Measurements from ENCODE around the gene EMC7. TPM values are rescaled to one million over a fixed set of nuclear protein-coding genes. Genes with fewer than 3 reads are reported as not detected.

Gene EMC7
- total and polyA plus RNA-seq, 2 of the 13 experiments (the other 11 are each of a cell fraction or from before 2014, with no cell fraction given) = 46.8 to 113 TPM

DNA sequence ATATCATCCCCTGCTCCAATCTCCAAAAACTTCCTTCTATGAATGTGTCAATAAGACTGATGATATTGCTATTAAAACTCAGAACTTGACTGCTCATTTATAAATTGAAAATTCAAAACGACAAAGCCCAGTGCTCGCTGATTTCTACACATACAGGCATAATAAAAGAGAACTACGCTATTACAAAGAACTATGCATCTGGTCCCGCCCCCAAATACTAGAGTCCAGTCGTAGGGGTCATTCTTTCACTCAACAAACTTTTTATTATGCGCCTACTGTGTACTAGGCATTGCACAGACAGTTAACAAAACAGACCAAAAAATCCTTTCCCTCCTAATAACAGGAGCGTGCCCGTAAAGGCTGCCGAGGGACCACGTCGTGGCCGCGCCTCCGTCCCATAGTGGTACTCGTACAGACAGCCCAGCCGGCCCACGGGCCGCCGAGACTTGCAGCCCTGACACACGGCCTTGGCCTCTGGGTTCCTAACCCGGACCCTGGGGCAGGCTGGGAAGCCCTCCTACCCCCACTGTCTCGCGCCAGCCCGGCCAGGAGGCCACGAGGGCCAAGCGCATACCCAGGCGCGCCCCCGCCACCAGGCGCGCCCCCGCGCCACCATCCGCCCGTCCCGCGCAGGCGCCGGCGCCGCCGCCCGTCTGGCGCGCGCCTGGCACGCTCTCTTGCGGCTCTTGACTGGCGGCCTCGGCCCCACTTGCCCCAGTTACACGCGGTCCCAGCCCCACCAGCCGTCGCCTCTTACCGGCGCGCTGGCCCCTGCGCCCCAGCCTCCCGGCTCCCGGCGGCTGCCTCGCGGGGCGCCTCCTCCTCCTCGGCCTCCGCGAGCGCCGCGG, 63.4 kb downstream of the EMC7 start (continued):
- TF ChIP-seq HDAC2 (CRISPR knock-in tag; IDR thresholded peaks at IDR 0.05) (peak; percentile 77; the same call in 1 of the 2 replicates), CHD2 (IDR thresholded peaks at IDR 0.05; ENCODE audit: low read depth, low read length) (no peak), HOXA5 (CRISPR knock-in tag; IDR thresholded peaks at IDR 0.05) (peak; percentile 58; the same call in 1 of the 2 replicates), ZSCAN25 (CRISPR knock-in tag; IDR thresholded peaks at IDR 0.05) (no peak), HNRNPH1 (optimal IDR thresholded peaks at IDR 0.05; ENCODE audit: low read depth, low read length) (no peak), GATAD2A (CRISPR knock-in tag; IDR thresholded peaks at IDR 0.05) (no peak), FOXJ3 (CRISPR knock-in tag; IDR thresholded peaks at IDR 0.05; ENCODE audit: borderline replicate concordance) (no peak), ESRRA (CRISPR knock-in tag; IDR thresholded peaks at IDR 0.05; ENCODE audit: low read depth) (peak; percentile 7; the same call in 1 of the 2 replicates), SIN3B (IDR thresholded peaks at IDR 0.05; ENCODE audit: low read length) (no peak), GFI1 (CRISPR knock-in tag; IDR thresholded peaks at IDR 0.05; ENCODE audit: borderline replicate concordance) (no peak), ZEB1 (IDR thresholded peaks at IDR 0.05; ENCODE audit: insufficient replicate concordance, low read depth) (no peak), FOXO1 (CRISPR knock-in tag; IDR thresholded peaks at IDR 0.05) (no peak), ZNF124 (CRISPR knock-in tag; IDR thresholded peaks at IDR 0.05) (no peak), ZNF616 (CRISPR knock-in tag; IDR thresholded peaks at IDR 0.05; ENCODE audit: low read depth) (0 out of 2 replicates have a peak, but pooled peaks have one; percentile 36), KDM6A (CRISPR knock-in tag; IDR thresholded peaks at IDR 0.05; ENCODE audit: low read depth) (no peak), MEF2D (CRISPR knock-in tag; IDR thresholded peaks at IDR 0.05) (no peak), PLRG1 (conservative IDR thresholded peaks at IDR 0.05) (no peak)
- TF ChIP-seq, protein P1, sequence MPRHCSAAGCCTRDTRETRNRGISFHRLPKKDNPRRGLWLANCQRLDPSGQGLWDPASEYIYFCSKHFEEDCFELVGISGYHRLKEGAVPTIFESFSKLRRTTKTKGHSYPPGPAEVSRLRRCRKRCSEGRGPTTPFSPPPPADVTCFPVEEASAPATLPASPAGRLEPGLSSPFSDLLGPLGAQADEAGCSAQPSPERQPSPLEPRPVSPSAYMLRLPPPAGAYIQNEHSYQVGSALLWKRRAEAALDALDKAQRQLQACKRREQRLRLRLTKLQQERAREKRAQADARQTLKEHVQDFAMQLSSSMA (CRISPR knock-in tag; IDR thresholded peaks at IDR 0.05) = no peak
- TF ChIP-seq, protein P2, sequence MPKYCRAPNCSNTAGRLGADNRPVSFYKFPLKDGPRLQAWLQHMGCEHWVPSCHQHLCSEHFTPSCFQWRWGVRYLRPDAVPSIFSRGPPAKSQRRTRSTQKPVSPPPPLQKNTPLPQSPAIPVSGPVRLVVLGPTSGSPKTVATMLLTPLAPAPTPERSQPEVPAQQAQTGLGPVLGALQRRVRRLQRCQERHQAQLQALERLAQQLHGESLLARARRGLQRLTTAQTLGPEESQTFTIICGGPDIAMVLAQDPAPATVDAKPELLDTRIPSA (CRISPR knock-in tag; IDR thresholded peaks at IDR 0.05; ENCODE audit: borderline replicate concordance) = no peak
- TF ChIP-seq, protein P3, sequence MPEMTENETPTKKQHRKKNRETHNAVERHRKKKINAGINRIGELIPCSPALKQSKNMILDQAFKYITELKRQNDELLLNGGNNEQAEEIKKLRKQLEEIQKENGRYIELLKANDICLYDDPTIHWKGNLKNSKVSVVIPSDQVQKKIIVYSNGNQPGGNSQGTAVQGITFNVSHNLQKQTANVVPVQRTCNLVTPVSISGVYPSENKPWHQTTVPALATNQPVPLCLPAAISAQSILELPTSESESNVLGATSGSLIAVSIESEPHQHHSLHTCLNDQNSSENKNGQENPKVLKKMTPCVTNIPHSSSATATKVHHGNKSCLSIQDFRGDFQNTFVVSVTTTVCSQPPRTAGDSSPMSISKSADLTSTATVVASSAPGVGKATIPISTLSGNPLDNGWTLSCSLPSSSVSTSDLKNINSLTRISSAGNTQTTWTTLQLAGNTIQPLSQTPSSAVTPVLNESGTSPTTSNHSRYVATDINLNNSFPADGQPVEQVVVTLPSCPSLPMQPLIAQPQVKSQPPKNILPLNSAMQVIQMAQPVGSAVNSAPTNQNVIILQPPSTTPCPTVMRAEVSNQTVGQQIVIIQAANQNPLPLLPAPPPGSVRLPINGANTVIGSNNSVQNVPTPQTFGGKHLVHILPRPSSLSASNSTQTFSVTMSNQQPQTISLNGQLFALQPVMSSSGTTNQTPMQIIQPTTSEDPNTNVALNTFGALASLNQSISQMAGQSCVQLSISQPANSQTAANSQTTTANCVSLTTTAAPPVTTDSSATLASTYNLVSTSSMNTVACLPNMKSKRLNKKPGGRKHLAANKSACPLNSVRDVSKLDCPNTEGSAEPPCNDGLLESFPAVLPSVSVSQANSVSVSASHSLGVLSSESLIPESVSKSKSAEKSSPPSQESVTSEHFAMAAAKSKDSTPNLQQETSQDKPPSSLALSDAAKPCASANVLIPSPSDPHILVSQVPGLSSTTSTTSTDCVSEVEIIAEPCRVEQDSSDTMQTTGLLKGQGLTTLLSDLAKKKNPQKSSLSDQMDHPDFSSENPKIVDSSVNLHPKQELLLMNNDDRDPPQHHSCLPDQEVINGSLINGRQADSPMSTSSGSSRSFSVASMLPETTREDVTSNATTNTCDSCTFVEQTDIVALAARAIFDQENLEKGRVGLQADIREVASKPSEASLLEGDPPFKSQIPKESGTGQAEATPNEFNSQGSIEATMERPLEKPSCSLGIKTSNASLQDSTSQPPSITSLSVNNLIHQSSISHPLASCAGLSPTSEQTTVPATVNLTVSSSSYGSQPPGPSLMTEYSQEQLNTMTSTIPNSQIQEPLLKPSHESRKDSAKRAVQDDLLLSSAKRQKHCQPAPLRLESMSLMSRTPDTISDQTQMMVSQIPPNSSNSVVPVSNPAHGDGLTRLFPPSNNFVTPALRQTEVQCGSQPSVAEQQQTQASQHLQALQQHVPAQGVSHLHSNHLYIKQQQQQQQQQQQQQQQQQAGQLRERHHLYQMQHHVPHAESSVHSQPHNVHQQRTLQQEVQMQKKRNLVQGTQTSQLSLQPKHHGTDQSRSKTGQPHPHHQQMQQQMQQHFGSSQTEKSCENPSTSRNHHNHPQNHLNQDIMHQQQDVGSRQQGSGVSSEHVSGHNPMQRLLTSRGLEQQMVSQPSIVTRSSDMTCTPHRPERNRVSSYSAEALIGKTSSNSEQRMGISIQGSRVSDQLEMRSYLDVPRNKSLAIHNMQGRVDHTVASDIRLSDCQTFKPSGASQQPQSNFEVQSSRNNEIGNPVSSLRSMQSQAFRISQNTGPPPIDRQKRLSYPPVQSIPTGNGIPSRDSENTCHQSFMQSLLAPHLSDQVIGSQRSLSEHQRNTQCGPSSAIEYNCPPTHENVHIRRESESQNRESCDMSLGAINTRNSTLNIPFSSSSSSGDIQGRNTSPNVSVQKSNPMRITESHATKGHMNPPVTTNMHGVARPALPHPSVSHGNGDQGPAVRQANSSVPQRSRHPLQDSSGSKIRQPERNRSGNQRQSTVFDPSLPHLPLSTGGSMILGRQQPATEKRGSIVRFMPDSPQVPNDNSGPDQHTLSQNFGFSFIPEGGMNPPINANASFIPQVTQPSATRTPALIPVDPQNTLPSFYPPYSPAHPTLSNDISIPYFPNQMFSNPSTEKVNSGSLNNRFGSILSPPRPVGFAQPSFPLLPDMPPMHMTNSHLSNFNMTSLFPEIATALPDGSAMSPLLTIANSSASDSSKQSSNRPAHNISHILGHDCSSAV (CRISPR knock-in tag; IDR thresholded peaks at IDR 0.05; ENCODE audit: borderline replicate concordance) = no peak

Data from HepG2 (cell line).